ENCODE measurements around the gene DIPK1B.

DIPK1B gene

DNA sequence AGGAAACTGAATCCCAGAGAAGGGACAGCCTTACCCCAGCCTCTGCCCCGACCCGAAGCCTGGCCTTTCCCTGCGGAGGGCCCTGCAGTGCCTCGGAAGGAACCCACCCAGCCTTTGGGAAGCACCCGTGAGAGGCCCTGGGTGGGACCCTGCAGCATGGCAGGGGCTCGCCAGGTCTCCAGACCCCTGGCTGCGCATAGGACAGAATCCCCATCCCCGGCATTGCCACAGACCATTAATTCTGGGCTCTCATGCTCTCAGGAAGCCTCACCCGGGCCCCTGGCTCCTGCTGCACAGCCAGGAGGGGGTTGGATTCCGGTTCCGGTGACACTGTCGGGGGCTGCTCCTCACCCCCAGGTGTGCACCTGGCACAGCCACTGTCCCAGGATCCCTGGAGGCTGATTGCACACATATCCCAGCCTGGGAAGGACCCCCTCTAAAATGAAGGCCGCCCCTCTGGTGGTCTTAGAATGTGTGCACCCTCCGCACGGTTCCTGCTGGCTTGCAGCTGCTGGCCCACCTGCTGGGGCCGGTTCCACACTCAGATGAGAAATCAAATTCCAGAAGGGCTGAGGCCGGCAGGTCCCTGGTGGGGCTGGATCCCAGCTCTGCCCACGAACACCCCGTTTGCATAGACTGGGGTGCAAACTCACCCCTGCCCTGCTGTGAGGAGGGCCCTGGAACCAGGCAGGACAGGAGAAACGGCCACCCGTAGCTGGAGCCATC is 45.0 kb upstream of the DIPK1B start:
- Histone ChIP-seq H3K27me3 (ENCODE audit: insufficient read depth, poor library complexity, severe bottlenecking) (peaks cover 34% of the 10 kb centered on the region), H3K27ac (replicated peaks) (no peak overlapping the region), H3K4me3 (replicated peaks; ENCODE audit: insufficient read depth, low read length) (no peak overlapping the region)
- TF ChIP-seq GABPA (IDR thresholded peaks at IDR 0.05; ENCODE audit: low read depth) (no peak), SPI1 (IDR thresholded peaks at IDR 0.05; ENCODE audit: borderline replicate concordance, low read depth) (no peak), POLR2AphosphoS5 (IDR thresholded peaks at IDR 0.05; ENCODE audit: low read depth) (no peak), CTCF (IDR thresholded peaks at IDR 0.05; ENCODE audit: insufficient read depth, low read length) (no peak), REST (IDR thresholded peaks at IDR 0.05; ENCODE audit: insufficient replicate concordance, low read depth) (no peak)
- DNase-seq (ENCODE audit: low read depth in 1 of 2, low spot score in 1 of 2): no peak

GRCh38 chr9:136667940-136668760 is 44.2 kb upstream of the DIPK1B start:
- H3K4me3 ChIP-seq (replicated peaks; ENCODE audit: insufficient read depth, low read length): no peak overlapping the region
- H3K27me3 ChIP-seq (ENCODE audit: insufficient read depth, poor library complexity, severe bottlenecking): peaks cover 34% of the 10 kb centered on the region
- H3K27ac ChIP-seq (replicated peaks): no peak overlapping the region
- TF ChIP-seq CTCF (IDR thresholded peaks at IDR 0.05; ENCODE audit: insufficient read depth, low read length) (no peak), SPI1 (IDR thresholded peaks at IDR 0.05; ENCODE audit: borderline replicate concordance, low read depth) (no peak), POLR2AphosphoS5 (IDR thresholded peaks at IDR 0.05; ENCODE audit: low read depth) (no peak), GABPA (IDR thresholded peaks at IDR 0.05; ENCODE audit: low read depth) (no peak), REST (IDR thresholded peaks at IDR 0.05; ENCODE audit: insufficient replicate concordance, low read depth) (no peak)
- no peak for DNase-seq (ENCODE audit: low read depth in 1 of 2, low spot score in 1 of 2)

DNA sequence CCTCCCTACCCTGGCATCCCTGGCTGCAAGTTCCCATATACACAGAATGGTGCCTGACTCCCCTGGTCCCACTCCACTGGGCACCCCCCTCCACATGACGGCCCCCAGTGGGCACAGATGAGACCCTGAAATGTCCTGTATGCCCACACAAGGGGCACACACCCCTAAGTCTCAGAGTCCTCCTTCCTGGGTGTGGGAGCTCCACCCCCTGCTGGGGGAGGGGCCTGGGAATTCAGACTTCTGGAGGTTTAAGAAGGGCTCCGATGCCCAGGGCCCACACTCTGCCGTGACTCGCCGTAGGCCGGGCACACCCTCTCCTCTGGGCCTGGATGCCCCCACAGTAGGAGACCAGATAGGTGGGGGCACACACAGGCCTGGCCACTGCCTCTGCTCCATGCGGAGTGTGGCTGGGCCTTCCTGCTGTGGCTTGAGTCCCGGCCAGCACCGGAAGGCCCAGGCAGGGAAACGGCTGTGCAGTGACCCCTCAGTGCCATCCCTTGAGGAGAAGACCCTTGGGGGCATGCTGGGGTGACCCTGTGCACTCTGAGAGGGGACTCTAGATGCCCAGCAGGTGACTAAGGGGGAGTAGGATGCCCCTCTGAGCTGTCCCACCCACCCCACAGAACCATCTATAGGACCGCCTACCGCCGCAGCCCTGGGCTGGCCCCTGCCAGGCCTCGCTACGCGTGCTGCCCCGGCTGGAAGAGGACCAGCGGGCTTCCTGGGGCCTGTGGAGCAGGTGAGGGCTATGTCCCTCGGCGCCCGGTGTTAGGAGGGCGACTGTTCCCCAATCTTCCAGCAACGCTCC is 43.2 kb upstream of the DIPK1B start:
- H3K27ac ChIP-seq (replicated peaks): no peak overlapping the region
- H3K27me3 ChIP-seq (ENCODE audit: insufficient read depth, poor library complexity, severe bottlenecking): peaks cover 34% of the 10 kb centered on the region
- TF ChIP-seq REST (IDR thresholded peaks at IDR 0.05; ENCODE audit: insufficient replicate concordance, low read depth) (no peak), GABPA (IDR thresholded peaks at IDR 0.05; ENCODE audit: low read depth) (no peak), POLR2AphosphoS5 (IDR thresholded peaks at IDR 0.05; ENCODE audit: low read depth) (no peak), CTCF (IDR thresholded peaks at IDR 0.05; ENCODE audit: insufficient read depth, low read length) (no peak), SPI1 (IDR thresholded peaks at IDR 0.05; ENCODE audit: borderline replicate concordance, low read depth) (no peak)
- H3K4me3 ChIP-seq (replicated peaks; ENCODE audit: insufficient read depth, low read length): no peak overlapping the region
- DNase-seq (ENCODE audit: low read depth in 1 of 2, low spot score in 1 of 2): no peak
